Mesenchymal stem cell (in vitro differentiated cells and primary cell): ENCODE measurements around the gene CNTROB. TPM values are rescaled to one million over a fixed set of nuclear protein-coding genes. Genes with fewer than 3 reads are reported as not detected.

Source experiments
- DNase-seq: peaks from one replicate; pipeline ENCODE4 v3.0.0-alpha.2; 2013
- H2AFZ ChIP-seq: one replicate; pipeline ENCODE4 v1.6.1; 2013; ENCODE audit warnings: low read depth, mild to moderate bottlenecking, control low read depth, inconsistent platforms, low read length, moderate library complexity
- H2AK5ac ChIP-seq: 2 replicates; pipeline ENCODE4 v1.6.1; 2013; ENCODE audit warnings: low read length, moderate library complexity, mild to moderate bottlenecking, inconsistent platforms; ENCODE audit not compliant: severe bottlenecking
- H2BK120ac ChIP-seq: one replicate; pipeline ENCODE4 v1.6.1; 2013; ENCODE audit warnings: low read depth, mild to moderate bottlenecking, inconsistent platforms, low read length, moderate library complexity
- H2BK12ac ChIP-seq, 2 experiments: one replicate each; pipeline ENCODE4 v1.6.1; 2013; ENCODE audit warnings: inconsistent platforms in 2 of 2, low read length in 2 of 2, mild to moderate bottlenecking in 2 of 2, moderate library complexity in 2 of 2, control low read depth in 1 of 2
- H2BK15ac ChIP-seq: one replicate; pipeline ENCODE4 v1.6.1; 2013; ENCODE audit warnings: mild to moderate bottlenecking, low read depth, inconsistent platforms; ENCODE audit not compliant: poor library complexity, severe bottlenecking
- H2BK5ac ChIP-seq: 2 replicates; pipeline ENCODE4 v1.6.1; 2013; ENCODE audit warnings: low read depth, mild to moderate bottlenecking, low read length, control low read depth, inconsistent platforms; ENCODE audit not compliant: poor library complexity, severe bottlenecking
- H3K14ac ChIP-seq, 2 experiments: one replicate each; pipeline ENCODE4 v1.6.1; 2013; ENCODE audit warnings: inconsistent platforms in 2 of 2, low read length in 2 of 2, control low read depth in 1 of 2, mild to moderate bottlenecking in 1 of 2, moderate library complexity in 1 of 2
- H3K18ac ChIP-seq, 2 experiments: one replicate each; pipeline ENCODE4 v1.6.1; 2013; ENCODE audit warnings: inconsistent platforms in 2 of 2, low read length in 2 of 2, control low read depth in 1 of 2, low read depth in 1 of 2, mild to moderate bottlenecking in 1 of 2
- H3K23ac ChIP-seq, 2 experiments: one replicate each; pipeline ENCODE4 v1.6.1; 2013; ENCODE audit warnings: inconsistent platforms in 2 of 2, low read length in 2 of 2, mild to moderate bottlenecking in 2 of 2, moderate library complexity in 2 of 2, control low read depth in 1 of 2
- H3K27ac ChIP-seq: 2 replicates; pipeline ENCODE4 v1.5.1; 2013; ENCODE audit warnings: mild to moderate bottlenecking, moderate library complexity, low read length, control low read depth, inconsistent platforms; ENCODE audit not compliant: poor library complexity, severe bottlenecking
- H3K27me3 ChIP-seq, 2 experiments: 2 replicates each; pipeline versions ENCODE4 v1.6.1 to v1.7.0; 2013; ENCODE audit warnings: low read length in 2 of 2, mild to moderate bottlenecking in 2 of 2, moderate library complexity in 2 of 2, control low read depth in 1 of 2, inconsistent platforms in 1 of 2; ENCODE audit not compliant: control insufficient read depth in 1 of 2, insufficient read depth in 1 of 2
- H3K36me3 ChIP-seq, 2 experiments: 2 replicates each; pipeline versions ENCODE4 v1.6.1 to v1.7.0; 2013; ENCODE audit warnings: low read length in 2 of 2, control low read depth in 1 of 2, inconsistent platforms in 1 of 2, low read depth in 1 of 2, mild to moderate bottlenecking in 1 of 2; ENCODE audit not compliant: insufficient read depth in 2 of 2, control insufficient read depth in 1 of 2
- H3K4ac ChIP-seq, 2 experiments: one replicate each; pipeline ENCODE4 v1.6.1; 2013; ENCODE audit warnings: inconsistent platforms in 2 of 2, low read length in 2 of 2, mild to moderate bottlenecking in 2 of 2, moderate library complexity in 2 of 2, control low read depth in 1 of 2, low read depth in 1 of 2
- H3K4me1 ChIP-seq: 2 replicates; pipeline ENCODE4 v1.6.1; 2013; ENCODE audit warnings: low read depth, low read length, control low read depth; ENCODE audit not compliant: control insufficient read depth, insufficient read depth
- H3K4me2 ChIP-seq: 2 replicates; pipeline ENCODE4 v1.6.1; 2013; ENCODE audit warnings: low read length, mild to moderate bottlenecking, inconsistent platforms; ENCODE audit not compliant: poor library complexity, severe bottlenecking
- H3K4me3 ChIP-seq, 2 experiments: 2 replicates each; pipeline versions ENCODE4 v1.5.1 to v1.7.0; 2013; ENCODE audit warnings: low read length in 2 of 2, mild to moderate bottlenecking in 2 of 2, control low read depth in 1 of 2, low read depth in 1 of 2; ENCODE audit not compliant: insufficient read depth in 1 of 2
- H3K79me1 ChIP-seq: replicated peaks from 2 replicates; pipeline ENCODE4 v1.6.1; 2013; ENCODE audit warnings: mild to moderate bottlenecking, control low read depth, low read length, inconsistent platforms; ENCODE audit not compliant: poor library complexity, severe bottlenecking
- H3K9ac ChIP-seq: 2 replicates; pipeline ENCODE4 v1.7.0; 2013; ENCODE audit warnings: mild to moderate bottlenecking, low read length, moderate library complexity
- H3K9me3 ChIP-seq: 2 replicates; pipeline ENCODE4 v1.7.0; 2013; ENCODE audit warnings: mild to moderate bottlenecking, low read length; ENCODE audit not compliant: control insufficient read depth
- H4K8ac ChIP-seq: one replicate; pipeline ENCODE4 v1.6.1; 2013; ENCODE audit warnings: inconsistent platforms, mild to moderate bottlenecking, low read length, moderate library complexity
- H4K91ac ChIP-seq: one replicate; pipeline ENCODE4 v1.6.1; 2013; ENCODE audit warnings: mild to moderate bottlenecking, low read length, inconsistent platforms
- WGBS: methylation state at CpG from one replicate; pipeline ENCODE4 v1.1.7; 2013; ENCODE audit warnings: mixed read lengths; 5-methylcytosine and 5-hydroxymethylcytosine counted together
- small RNA-seq: library from polyadenylated mRNA; stranded (forward); fragments of <200 nt; extraction: miRNeasy Mini kit (QIAGEN cat#:217004); gene quantifications from one replicate; pipeline ENCODE3, GENCODE V24; 2013; ENCODE audit warnings: low read depth

Gene CNTROB

GRCh38 chr17:7995724-7996123 is 63.7 kb downstream of the CNTROB start:
- no peaks in the 10 kb centered on the region for H3K9me3 ChIP-seq
- H3K36me3 ChIP-seq, result no peaks in the 10 kb centered on the region
- DNase-seq, result no peak
- H3K79me1 ChIP-seq, result no peaks in the 10 kb centered on the region
- H2AFZ ChIP-seq, result no peak overlapping the region
- H2BK12ac ChIP-seq, result no peak overlapping the region
- H3K4ac ChIP-seq, result no peak overlapping the region
- no peak overlapping the region for H4K8ac ChIP-seq
- no peak overlapping the region for H2BK5ac ChIP-seq
- 83% methylated on average over 1 of the region's 2 CpGs for WGBS
- no peak overlapping the region for H4K91ac ChIP-seq
- H3K4me3 ChIP-seq, result no peak overlapping the region
- no peak overlapping the region for H2BK120ac ChIP-seq
- no peak overlapping the region for H2AK5ac ChIP-seq
- H3K14ac ChIP-seq, result no peak overlapping the region
- H2BK15ac ChIP-seq, result no peak overlapping the region
- H3K27me3 ChIP-seq, result peaks cover 16 to 19% of the 10 kb centered on the region in 2 experiments
- no peak overlapping the region for H3K9ac ChIP-seq
- H3K18ac ChIP-seq, result no peak overlapping the region
- H3K4me2 ChIP-seq, result no peak overlapping the region
- no peak overlapping the region for H3K27ac ChIP-seq
- peaks cover 3% of the 10 kb centered on the region for H3K4me1 ChIP-seq
- no peak overlapping the region for H3K23ac ChIP-seq

DNA sequence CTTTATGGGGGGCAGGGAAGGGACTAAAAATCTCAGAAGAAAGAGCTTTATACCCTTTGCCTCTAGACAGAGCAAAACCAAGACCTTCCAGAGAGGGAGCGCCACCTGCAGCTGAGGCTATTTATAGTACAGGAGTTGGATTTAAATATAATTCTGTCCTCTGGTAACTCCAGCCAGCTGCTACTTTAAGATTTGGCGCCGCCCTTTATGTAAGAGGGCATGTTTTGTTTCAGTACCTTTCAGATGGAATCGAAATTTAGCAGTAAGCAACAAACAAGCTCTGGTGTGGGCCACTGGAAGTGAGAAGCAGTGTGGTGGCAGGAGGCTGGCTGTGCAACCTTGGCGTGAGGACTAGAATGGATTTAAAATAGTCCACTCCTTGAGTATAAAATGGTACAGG is 65.2 kb downstream of the CNTROB start:
- Histone ChIP-seq H4K8ac (no peak overlapping the region), H3K9me3 (no peaks in the 10 kb centered on the region), H2BK5ac (no peak overlapping the region), H3K14ac (no peak overlapping the region), H3K9ac (no peak overlapping the region), H4K91ac (no peak overlapping the region), H2BK15ac (no peak overlapping the region), H3K36me3 (no peaks in the 10 kb centered on the region), H3K4me1 (peaks cover 2% of the 10 kb centered on the region), H3K4ac (no peak overlapping the region), H2AFZ (no peak overlapping the region), H3K23ac (no peak overlapping the region), H2AK5ac (no peak overlapping the region), H2BK120ac (no peak overlapping the region), H3K27me3 (peaks cover 28 to 30% of the 10 kb centered on the region in 2 experiments), H3K18ac (no peak overlapping the region), H3K27ac (no peak overlapping the region), H3K4me3 (no peak overlapping the region), H2BK12ac (no peak overlapping the region), H3K4me2 (no peak overlapping the region), H3K79me1 (no peaks in the 10 kb centered on the region)
- DNase-seq, result peak; percentile 28
- WGBS, result 51% methylated on average over 5 of the region's 5 CpGs

Small RNAs within 50 kb of the gene (small RNA-seq; reads per million reads assigned to genes)
- not detected for gene SCARNA21
